HUES6 (cell line): ENCODE measurements around the gene SFSWAP.
"Not testable (repeated sequence)": the region's sequence is repeated elsewhere in the genome, so short reads cannot be mapped to it uniquely, and the experiment has no call there.

ENCODE experiments used
- H3K27ac ChIP-seq: 2 replicates; pipeline ENCODE4 v1.7.0; 2013; ENCODE audit warnings: low read depth, mild to moderate bottlenecking, low read length, inconsistent platforms
- H3K27me3 ChIP-seq: 2 replicates; pipeline ENCODE4 v1.6.1; 2013; ENCODE audit warnings: low read length; ENCODE audit not compliant: control insufficient read depth, insufficient read depth
- H3K36me3 ChIP-seq: 2 replicates; pipeline ENCODE4 v1.6.1; 2013; ENCODE audit warnings: low read length; ENCODE audit not compliant: control insufficient read depth, insufficient read depth
- H3K4me1 ChIP-seq: 2 replicates; pipeline ENCODE4 v1.6.1; 2013; ENCODE audit warnings: low read length; ENCODE audit not compliant: control insufficient read depth, insufficient read depth
- H3K4me3 ChIP-seq: 2 replicates; pipeline ENCODE4 v1.5.1; 2013; ENCODE audit warnings: low read depth, low read length
- H3K9ac ChIP-seq: one replicate; pipeline ENCODE4 v1.6.1; 2013; ENCODE audit warnings: mild to moderate bottlenecking, low read length
- H3K9me3 ChIP-seq: 2 replicates; pipeline ENCODE4 v1.6.1; 2013; ENCODE audit warnings: low read depth, low read length; ENCODE audit not compliant: control insufficient read depth, insufficient read depth

SFSWAP gene

DNA sequence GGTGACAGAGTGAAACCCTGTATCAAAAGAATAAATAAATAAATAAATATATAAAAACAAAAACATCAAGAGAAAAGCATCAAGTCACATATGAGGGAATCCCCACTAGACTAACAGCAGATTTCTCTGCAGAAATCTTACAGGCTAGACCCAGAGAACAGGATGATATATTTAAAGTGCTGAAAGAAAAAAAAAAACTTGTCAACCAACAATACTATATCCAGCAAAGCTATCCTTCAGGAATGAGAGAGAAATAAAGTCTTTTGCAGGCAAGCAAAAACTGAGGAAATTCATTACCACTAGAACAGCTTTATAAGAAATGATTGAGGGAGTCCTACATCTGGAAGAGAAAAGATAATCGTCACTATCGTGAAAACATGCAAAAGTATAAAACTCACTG, 6.4 kb upstream of the SFSWAP start:
- Histone ChIP-seq H3K36me3 (no peaks in the 10 kb centered on the region), H3K4me3 (no peak overlapping the region), H3K4me1 (no peaks in the 10 kb centered on the region), H3K9me3 (peaks cover 4% of the 10 kb centered on the region; the same call in 1 of the 2 replicates), H3K9ac (no peak overlapping the region), H3K27ac (no peak overlapping the region), H3K27me3 (0 out of 2 replicates have a peak, but pooled peaks cover 4% of the 10 kb centered on the region)

DNA sequence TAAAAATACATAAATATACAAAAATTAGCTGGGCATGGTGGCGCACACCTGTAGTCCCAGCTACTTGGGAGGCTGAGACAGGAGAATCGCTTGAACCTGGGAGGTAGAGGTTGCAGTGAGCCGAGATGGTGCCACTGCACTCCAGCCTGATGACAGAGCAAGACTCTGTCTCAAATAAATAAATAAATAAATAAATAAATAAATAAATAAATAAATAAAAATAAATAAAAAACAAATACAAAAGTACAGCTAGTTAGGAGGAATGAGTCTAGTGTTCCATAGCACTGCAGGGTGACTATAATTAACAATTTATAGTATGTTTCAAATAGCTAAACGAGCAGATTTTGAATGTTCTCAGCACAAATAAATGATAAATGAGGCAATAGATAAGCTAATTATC, 4.2 kb upstream of the SFSWAP start:
- H3K27ac ChIP-seq, H3K9ac ChIP-seq, H3K4me3 ChIP-seq, H3K4me1 ChIP-seq, H3K36me3 ChIP-seq, H3K27me3 ChIP-seq, H3K9me3 ChIP-seq: not testable (repeated sequence)

DNA sequence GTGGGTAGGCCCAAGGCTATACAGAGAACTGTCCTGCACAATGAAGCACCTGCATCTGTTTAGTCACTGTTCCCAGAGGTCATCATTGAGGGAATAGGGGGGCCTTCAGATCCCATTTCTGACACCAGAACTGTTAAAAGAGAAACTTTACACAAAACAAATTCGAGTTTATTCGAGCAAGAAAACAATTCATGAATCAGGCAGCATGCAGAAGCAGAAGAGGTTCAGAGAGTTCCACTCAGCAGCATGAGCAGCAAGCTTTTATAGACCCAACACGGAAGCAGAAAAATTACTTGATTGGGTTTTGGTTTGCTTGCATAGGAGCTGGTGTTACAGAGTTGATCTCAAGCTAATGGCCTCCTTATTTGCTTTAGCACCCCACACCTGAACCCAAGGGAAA, 1.7 kb upstream of the SFSWAP start:
- Histone ChIP-seq H3K9ac (no peak overlapping the region), H3K27me3 (no peaks in the 10 kb centered on the region), H3K4me3 (no peak overlapping the region), H3K4me1 (peaks cover 8% of the 10 kb centered on the region; the same call in 1 of the 2 replicates), H3K36me3 (peaks cover 14% of the 10 kb centered on the region), H3K9me3 (peaks cover 4% of the 10 kb centered on the region; the same call in 1 of the 2 replicates), H3K27ac (no peak overlapping the region)

DNA sequence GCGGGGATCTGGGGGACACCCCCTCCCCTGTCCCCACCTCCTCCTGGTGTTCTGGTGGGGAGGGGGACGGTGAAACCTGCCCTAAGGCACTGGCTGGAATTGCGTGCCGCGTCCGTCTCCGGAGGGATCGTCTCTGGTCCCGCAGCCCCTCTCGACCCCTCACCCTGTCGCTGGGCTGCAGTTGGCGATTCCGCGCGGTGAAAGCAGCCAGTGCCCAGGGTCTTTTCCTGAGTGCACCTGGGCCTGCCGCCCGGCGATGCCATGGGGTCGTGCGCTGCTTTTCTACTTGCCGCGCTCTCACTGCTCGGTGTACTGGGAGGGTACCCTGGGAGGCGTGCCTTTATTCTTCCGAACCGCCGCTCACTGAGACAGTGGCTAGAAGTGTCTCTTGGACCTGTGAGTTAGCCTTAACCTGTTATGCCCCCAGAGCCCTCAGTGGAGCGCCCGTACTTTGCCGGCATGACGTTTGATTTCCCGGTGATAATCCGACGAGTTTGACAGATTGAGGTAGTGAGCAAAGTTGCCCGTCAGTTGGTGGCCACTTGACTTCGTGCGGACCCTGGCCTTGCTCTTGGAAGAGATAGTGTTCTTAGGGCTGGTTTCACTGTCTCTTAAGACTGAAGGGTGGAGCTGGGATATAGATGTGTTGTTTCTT, 788 bp downstream of the SFSWAP start:
- H3K4me1 ChIP-seq = peaks cover 8% of the 10 kb centered on the region; the same call in 1 of the 2 replicates

DNA sequence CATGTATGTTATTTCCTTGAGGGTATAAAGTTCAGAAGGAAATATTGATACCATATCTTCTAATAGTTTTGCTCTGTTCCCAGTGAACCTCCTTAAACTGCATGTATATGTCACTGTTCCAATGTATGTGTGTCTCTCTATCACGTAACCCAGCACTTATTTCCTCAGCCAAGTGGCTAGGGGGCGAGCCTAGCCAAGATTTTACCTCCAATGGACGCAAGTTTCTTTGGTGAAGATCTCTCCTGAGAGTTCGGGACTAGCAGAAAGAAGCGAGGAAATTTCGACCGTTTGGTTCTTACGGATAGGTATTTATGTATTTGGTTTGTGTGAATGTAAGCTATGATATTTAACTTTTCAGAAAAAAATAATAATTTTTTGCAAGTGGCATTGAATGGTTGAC, 2.5 kb downstream of the SFSWAP start:
- Histone ChIP-seq H3K27me3 (no peaks in the 10 kb centered on the region), H3K4me3 (no peak overlapping the region), H3K9ac (no peak overlapping the region), H3K36me3 (peaks cover 55% of the 10 kb centered on the region), H3K9me3 (no peaks in the 10 kb centered on the region), H3K4me1 (peaks cover 8% of the 10 kb centered on the region; the same call in 1 of the 2 replicates), H3K27ac (no peak overlapping the region)

More for the DNA sequence above, 788 bp downstream of the SFSWAP start:
- H3K4me3 ChIP-seq = peak overlapping the region; percentile 100
- H3K9ac ChIP-seq = peak overlapping the region; percentile 98
- H3K36me3 ChIP-seq = peaks cover 39% of the 10 kb centered on the region
- no peaks in the 10 kb centered on the region for H3K9me3 ChIP-seq
- H3K27me3 ChIP-seq = no peaks in the 10 kb centered on the region
- H3K27ac ChIP-seq = peak overlapping the region; percentile 99; the same call in 1 of the 2 replicates

DNA sequence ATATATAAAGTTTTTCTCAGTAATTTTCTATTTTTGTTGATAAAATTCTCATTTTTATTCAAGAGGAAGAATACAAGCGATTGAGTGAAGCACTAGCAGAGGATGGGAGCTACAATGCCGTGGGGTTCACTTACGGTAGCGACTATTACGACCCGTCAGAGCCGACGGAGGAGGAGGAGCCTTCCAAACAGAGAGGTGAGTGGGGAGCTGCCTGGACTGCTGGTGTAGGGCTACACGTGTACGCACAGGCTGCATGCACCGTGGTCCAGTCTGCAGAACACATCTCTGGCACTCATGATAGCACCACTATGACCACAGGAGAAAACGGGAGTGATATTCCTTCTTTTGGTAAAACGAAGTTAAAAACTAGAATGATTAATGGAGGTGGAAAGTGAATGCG, 3.9 kb downstream of the SFSWAP start:
- H3K4me1 ChIP-seq = peaks cover 8% of the 10 kb centered on the region; the same call in 1 of the 2 replicates
- H3K27me3 ChIP-seq = no peaks in the 10 kb centered on the region
- H3K4me3 ChIP-seq = no peak overlapping the region
- no peak overlapping the region for H3K9ac ChIP-seq
- H3K36me3 ChIP-seq = peaks cover 69% of the 10 kb centered on the region
- H3K9me3 ChIP-seq = no peaks in the 10 kb centered on the region
- no peak overlapping the region for H3K27ac ChIP-seq

DNA sequence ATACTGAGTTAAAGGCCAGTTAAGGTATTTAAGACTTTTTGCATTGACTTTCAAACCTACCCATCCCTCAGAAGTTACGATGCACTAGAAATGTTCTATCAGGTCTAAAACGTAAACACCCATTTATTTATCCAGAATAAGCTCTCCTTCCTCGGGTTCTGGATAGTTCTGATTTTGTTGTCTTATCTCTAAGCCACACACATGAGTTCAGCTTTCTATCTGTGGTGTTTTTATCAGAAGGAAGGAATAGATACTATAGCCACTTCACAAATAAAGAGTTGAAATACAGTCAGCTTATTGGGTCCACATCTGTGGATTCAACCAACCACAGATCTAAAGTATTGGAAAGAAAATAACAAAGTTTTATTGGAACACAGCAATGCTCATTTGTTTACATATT, 5.4 kb downstream of the SFSWAP start:
- no peaks in the 10 kb centered on the region for H3K9me3 ChIP-seq

DNA sequence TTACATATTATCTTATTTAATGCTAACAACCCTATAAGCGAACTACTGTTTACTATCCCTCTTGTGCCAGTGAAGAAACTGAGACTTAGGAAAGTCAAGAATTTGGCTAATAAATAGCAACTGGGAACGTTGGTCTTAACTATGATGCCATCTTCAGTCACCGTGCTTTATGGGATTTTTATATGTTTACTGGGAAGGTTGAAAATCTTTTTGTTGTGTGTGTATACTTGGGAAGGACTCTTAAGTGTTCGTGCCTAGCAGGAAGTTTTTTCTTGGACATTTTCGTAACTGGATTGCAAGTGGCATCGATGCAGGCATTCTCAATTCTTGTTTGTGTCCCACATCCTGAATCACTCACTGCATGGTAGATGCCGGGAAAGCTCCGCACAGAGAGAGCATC, 9.4 kb downstream of the SFSWAP start:
- peaks cover 31% of the 10 kb centered on the region for H3K4me1 ChIP-seq
- no peak overlapping the region for H3K4me3 ChIP-seq
- H3K27ac ChIP-seq = peak overlapping the region; percentile 66
- H3K9ac ChIP-seq = no peak overlapping the region
- H3K9me3 ChIP-seq = no peaks in the 10 kb centered on the region
- H3K27me3 ChIP-seq = no peaks in the 10 kb centered on the region
- peaks cover 78% of the 10 kb centered on the region for H3K36me3 ChIP-seq

More for the DNA sequence above, 5.4 kb downstream of the SFSWAP start:
- Histone ChIP-seq H3K36me3 (peaks cover 81% of the 10 kb centered on the region), H3K27ac (no peak overlapping the region), H3K9ac (no peak overlapping the region), H3K4me3 (no peak overlapping the region), H3K4me1 (peaks cover 7% of the 10 kb centered on the region), H3K27me3 (no peaks in the 10 kb centered on the region)

DNA sequence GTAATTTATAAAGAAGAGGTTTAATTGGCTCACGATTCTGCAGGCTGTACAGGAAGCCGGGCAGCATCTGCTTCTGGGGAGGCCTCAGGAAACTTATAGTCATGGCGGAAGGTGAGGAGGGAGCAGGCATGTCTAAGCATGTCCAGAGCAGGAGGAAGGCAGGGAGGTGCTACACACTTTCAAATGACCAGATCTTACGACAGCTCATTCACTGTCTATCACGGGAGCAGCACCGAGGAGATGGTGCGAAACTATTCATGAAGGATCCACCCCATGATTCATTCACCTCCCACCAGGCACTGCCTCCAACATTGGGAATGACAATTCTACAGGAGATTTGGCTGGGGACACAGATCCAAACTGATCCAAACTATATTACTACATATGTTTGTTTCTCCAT, 10.0 kb downstream of the SFSWAP start:
- Histone ChIP-seq H3K27me3 (no peaks in the 10 kb centered on the region), H3K4me3 (no peak overlapping the region), H3K36me3 (peaks cover 78% of the 10 kb centered on the region), H3K4me1 (peaks cover 34% of the 10 kb centered on the region), H3K27ac (peak overlapping the region; percentile 66; the same call in 1 of the 2 replicates), H3K9me3 (no peaks in the 10 kb centered on the region), H3K9ac (no peak overlapping the region)

DNA sequence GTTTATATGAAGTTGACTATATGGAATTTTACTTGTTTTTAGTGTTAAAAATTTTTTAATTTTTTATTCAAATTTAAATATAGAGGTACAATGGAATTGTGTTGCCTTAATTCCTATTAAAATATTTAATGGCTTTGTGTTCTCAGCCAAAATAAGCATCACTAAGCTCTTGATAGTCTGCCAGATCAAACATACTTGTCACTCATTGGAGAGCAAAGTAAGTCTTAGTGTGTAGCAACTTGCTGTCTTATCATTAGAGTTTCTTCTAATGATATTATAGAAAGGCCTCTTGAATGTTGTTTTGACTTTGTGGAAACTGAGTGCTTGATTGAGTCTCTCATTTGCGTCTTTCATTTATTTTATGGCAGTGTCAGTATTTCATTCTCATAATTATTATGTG, 10.7 kb downstream of the SFSWAP start:
- Histone ChIP-seq H3K27ac (peak overlapping the region; percentile 46; the same call in 1 of the 2 replicates), H3K9ac (no peak overlapping the region), H3K36me3 (peaks cover 76% of the 10 kb centered on the region), H3K4me1 (peaks cover 34% of the 10 kb centered on the region), H3K9me3 (no peaks in the 10 kb centered on the region), H3K4me3 (no peak overlapping the region), H3K27me3 (no peaks in the 10 kb centered on the region)

DNA sequence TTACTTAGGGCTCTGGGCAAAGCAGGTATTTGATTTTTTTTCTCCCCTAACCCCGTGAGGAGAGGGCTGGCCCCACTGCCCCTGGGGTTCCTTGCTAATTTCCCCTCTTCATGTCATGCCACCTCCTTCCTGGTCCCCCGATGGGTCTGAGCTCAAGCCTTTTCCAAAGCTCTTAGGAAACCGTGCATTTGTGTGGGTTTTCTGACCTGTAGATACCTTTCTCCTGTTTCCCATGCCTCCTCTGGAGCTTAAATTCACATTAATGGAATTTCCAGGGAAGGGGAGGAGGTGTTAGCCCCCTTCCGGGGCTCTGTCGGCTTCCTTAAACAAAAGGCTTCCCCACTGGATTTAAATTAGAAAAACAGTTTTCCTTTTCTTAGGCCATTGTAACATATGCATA, 12.6 kb downstream of the SFSWAP start:
- Histone ChIP-seq H3K36me3 (peaks cover 77% of the 10 kb centered on the region), H3K27ac (peak overlapping the region; percentile 89), H3K4me3 (0 out of 2 replicates have a peak overlapping the region, but pooled peaks have one; percentile 23), H3K27me3 (no peaks in the 10 kb centered on the region), H3K9me3 (no peaks in the 10 kb centered on the region), H3K4me1 (peaks cover 34% of the 10 kb centered on the region), H3K9ac (peak overlapping the region; percentile 69)
